HepG2 (cell line): ENCODE data around the gene PITRM1. TPM values are rescaled to one million over a fixed set of nuclear protein-coding genes. Genes with fewer than 3 reads are reported as not detected.

ENCODE experiments used
- ATAC-seq: fragments of 200-7000 bp; cut with Tn5 transposase; 3 replicates; pipeline ENCODE4 v1.9.1; 2020; ENCODE audit warnings: mild to moderate bottlenecking, moderate library complexity
- BruUV-seq: library from RNA; stranded (reverse); fragments of 400-500 nt; replicated peaks from 2 replicates; lab custom pipeline; 2021; lab: Mats Ljungman, UMichigan
- CTCF ChIA-PET: fragments of 300-600 bp; formaldehyde crosslinking; extraction: SDS; loops from one replicate; lab custom pipeline; 2021; ENCODE audit warnings: low total read pairs, inconsistent platforms, low intra/inter-chr PET ratio; lab: Yijun Ruan, JAX
- POLR2A ChIA-PET: fragments of 350-600 bp; sonication (Branson Sonifier 250); formaldehyde crosslinking; loops from one replicate; lab custom pipeline; 2020; ENCODE audit warnings: antibody characterized with exemption, inconsistent platforms; lab: Yijun Ruan, JAX
- DNase-seq: peaks from one replicate; pipeline ENCODE4 v3.0.0-alpha.2; 2015; ENCODE audit warnings: low spot score
- FAIRE-seq: peaks from 3 replicates; lab custom pipeline; 2011; peaks lifted over from hg19 to GRCh38; lab: Jason Lieb, UNC
- H2AFZ ChIP-seq: one replicate; pipeline ENCODE4 v1.6.1; 2011; ENCODE audit warnings: low read length, inconsistent platforms
- H3K27ac ChIP-seq: fragments of 300-600 bp; 3 replicates; pipeline ENCODE4 v1.8.0; 2011; ENCODE audit warnings: mixed run types, mild to moderate bottlenecking, mixed read lengths, low read length, inconsistent platforms; ENCODE audit not compliant: insufficient read depth; ENCODE audit errors: extremely low read length
- H3K27me3 ChIP-seq, 2 experiments: fragments of 200-600 bp in 1 of 2; 2 replicates in 1 of 2; 3 replicates in 1 of 2; pipeline versions ENCODE4 v1.6.0 to v1.8.0; 2011; ENCODE audit warnings: low read length in 2 of 2, mild to moderate bottlenecking in 2 of 2, moderate library complexity in 2 of 2, inconsistent platforms in 1 of 2; ENCODE audit not compliant: insufficient read depth in 2 of 2, control insufficient read depth in 1 of 2
- H3K36me3 ChIP-seq, 2 experiments: fragments of 200-600 bp in 1 of 2; replicated peaks in 1 of 2; 2 replicates in 1 of 2; 3 replicates in 1 of 2; pipeline versions ENCODE4 v1.5.1 to v1.8.0; 2011; ENCODE audit warnings: low read length in 2 of 2, inconsistent platforms in 1 of 2; ENCODE audit not compliant: insufficient read depth in 2 of 2, control insufficient read depth in 1 of 2
- H3K4me1 ChIP-seq: 2 replicates; pipeline ENCODE4 v1.5.1; 2012; ENCODE audit warnings: low read length, inconsistent platforms; ENCODE audit not compliant: insufficient read depth
- H3K4me2 ChIP-seq: 2 replicates; pipeline ENCODE4 v1.6.0; 2011; ENCODE audit warnings: low read depth, low read length, inconsistent platforms
- H3K4me3 ChIP-seq, 3 experiments: fragments of 200-600 bp in 1 of 3; sonication (generic), shearing (Covaris generic) in 1 of 3; replicated peaks in 1 of 3; 2 replicates each; pipeline ENCODE4 v1.5.1; 2011 to 2016; ENCODE audit warnings: low read length in 3 of 3, inconsistent platforms in 2 of 3, low read depth in 2 of 3, mild to moderate bottlenecking in 2 of 3, control low read depth in 1 of 3, mixed read lengths in 1 of 3; ENCODE audit not compliant: insufficient read depth in 1 of 3
- H3K79me2 ChIP-seq: one replicate; pipeline ENCODE4 v1.6.1; 2011; ENCODE audit warnings: low read length, inconsistent platforms; ENCODE audit not compliant: insufficient read depth
- H3K9ac ChIP-seq: 2 replicates; pipeline ENCODE4 v1.6.0; 2011; ENCODE audit warnings: mild to moderate bottlenecking, low read depth, low read length, inconsistent platforms; ENCODE audit not compliant: insufficient read depth
- H3K9me3 ChIP-seq: 2 replicates; pipeline ENCODE4 v1.5.1; 2012; ENCODE audit warnings: mild to moderate bottlenecking, low read length
- H4K20me1 ChIP-seq: 2 replicates; pipeline ENCODE4 v1.6.0; 2011; ENCODE audit warnings: inconsistent platforms, mild to moderate bottlenecking, low read length, moderate library complexity; ENCODE audit not compliant: insufficient read depth
- AKAP8 ChIP-seq: sonication (generic); formaldehyde crosslinking; IDR thresholded peaks from 2 replicates; pipeline ENCODE4 v1.5.1; 2020; ENCODE audit warnings: mild to moderate bottlenecking, missing genetic modification reagents
- CBX5 ChIP-seq: sonication (generic); formaldehyde crosslinking; IDR thresholded peaks from 2 replicates; pipeline ENCODE4 v1.4.0; 2020; ENCODE audit warnings: missing genetic modification reagents, borderline replicate concordance
- HHEX ChIP-seq: IDR thresholded peaks from 2 replicates; pipeline ENCODE4 v1.6.1; 2016; ENCODE audit warnings: control low read depth
- MAZ ChIP-seq, 2 experiments: sonication (generic) in 1 of 2; formaldehyde crosslinking in 1 of 2; IDR thresholded peaks; 2 replicates each; pipeline versions ENCODE4 v1.5.0 to v1.6.1; 2012 to 2020; ENCODE audit warnings: low read depth in 2 of 2, mild to moderate bottlenecking in 2 of 2, borderline replicate concordance in 1 of 2, improper control_type of control experiment in 1 of 2, low read length in 1 of 2, missing genetic modification reagents in 1 of 2, moderate library complexity in 1 of 2
- MTF2 ChIP-seq: sonication (generic); formaldehyde crosslinking; IDR thresholded peaks from 2 replicates; pipeline ENCODE4 v1.5.0; 2020; ENCODE audit warnings: missing genetic modification reagents, borderline replicate concordance
- RXRA ChIP-seq: sonication (generic); formaldehyde crosslinking; IDR thresholded peaks from 2 replicates; pipeline ENCODE4 v1.5.1; 2020; ENCODE audit warnings: missing genetic modification reagents
- SETDB1 ChIP-seq: sonication (generic); formaldehyde crosslinking; IDR thresholded peaks from 2 replicates; pipeline ENCODE4 v1.5.1; 2020; ENCODE audit warnings: missing genetic modification reagents, mild to moderate bottlenecking, borderline replicate concordance
- TARDBP ChIP-seq: sonication (generic); formaldehyde crosslinking; IDR thresholded peaks from 2 replicates; pipeline ENCODE4 v1.8.0; 2022; ENCODE audit warnings: mild to moderate bottlenecking, missing genetic modification reagents
- U2AF1 ChIP-seq: fragments of 200-400 bp; formaldehyde crosslinking; optimal IDR thresholded peaks from 2 replicates; pipeline ENCODE3; 2017; ENCODE audit warnings: mild to moderate bottlenecking, low read depth, low read length
- YEATS4 ChIP-seq: sonication (generic); formaldehyde crosslinking; IDR thresholded peaks from 2 replicates; pipeline ENCODE4 v1.4.0; 2020; ENCODE audit warnings: missing genetic modification reagents, borderline replicate concordance
- ZNF230 ChIP-seq: sonication (generic); formaldehyde crosslinking; IDR thresholded peaks from 2 replicates; pipeline ENCODE4 v1.4.0; 2020; ENCODE audit warnings: mild to moderate bottlenecking, missing genetic modification reagents
- ZNF343 ChIP-seq: sonication (generic); formaldehyde crosslinking; IDR thresholded peaks from 2 replicates; pipeline ENCODE4 v1.4.0; 2020; ENCODE audit warnings: mild to moderate bottlenecking, missing genetic modification reagents
- ZNF530 ChIP-seq: sonication (generic); formaldehyde crosslinking; IDR thresholded peaks from 2 replicates; pipeline ENCODE4 v1.5.0; 2020; ENCODE audit warnings: low read depth, mild to moderate bottlenecking, missing genetic modification reagents
- ZNF598 ChIP-seq: sonication (generic); formaldehyde crosslinking; IDR thresholded peaks from 2 replicates; pipeline ENCODE4 v1.5.1; 2020; ENCODE audit warnings: mild to moderate bottlenecking, missing genetic modification reagents, borderline replicate concordance
- WGBS: methylation state at CpG from one replicate; pipeline ENCODE4 v1.1.6; 2017; ENCODE audit warnings: low lambda C conversion rate; 5-methylcytosine and 5-hydroxymethylcytosine counted together
- in situ Hi-C: cut with HindIII; loops from 2 replicates; pipeline ENCODE4 v1.10.0; 2017; ENCODE audit warnings: low pct_unique_long_range_greater_than_20kb; ENCODE audit not compliant: extremely low pct_ligation_motif_present
- intact Hi-C: fragments of 100-400 bp; cut with micrococcal nuclease; formaldehyde crosslinking; loops from one replicate; pipeline ENCODE4 v1.10.0; 2022; ENCODE audit not compliant: unreplicated experiment
- polyA plus RNA-seq, 8 experiments: library from polyadenylated mRNA; depleted of rRNA in 3 of 8; stranded (reverse) in 7 of 8; unstranded in 1 of 8; fragments of >200 nt; fragmentation: Illumina TruSeq in 4 of 8; extraction: Trizol in 4 of 8; gene quantifications; 2 replicates each; pipeline versions ENCODE4 v1.2.1 to v1.2.3, GENCODE V29; 2011 to 2016; ENCODE audit warnings: low read depth in 4 of 8, missing spikeins in 1 of 8, mixed read lengths in 1 of 8; ENCODE audit not compliant: insufficient read depth in 1 of 8
- total RNA-seq, 5 experiments: library from RNA; depleted of rRNA; stranded (reverse); fragments of >200 nt; fragmentation: Illumina TruSeq; extraction: Trizol; gene quantifications; 2 replicates each; pipeline ENCODE4 v1.2.3, GENCODE V29; 2016; ENCODE audit warnings: low read depth in 1 of 5
- TF ChIP-seq, protein P1 (sequence below): sonication (generic); formaldehyde crosslinking; IDR thresholded peaks from 2 replicates; pipeline ENCODE4 v1.4.0; 2020; ENCODE audit warnings: missing genetic modification reagents
- TF ChIP-seq, protein P2 (sequence below): sonication (generic); IDR thresholded peaks from 2 replicates; pipeline ENCODE4 v1.6.1; 2016; ENCODE audit warnings: low read depth, borderline replicate concordance
- TF ChIP-seq, protein P3 (sequence below): sonication (generic); formaldehyde crosslinking; IDR thresholded peaks from 2 replicates; pipeline ENCODE4 v1.4.0; 2020; ENCODE audit warnings: mild to moderate bottlenecking, missing genetic modification reagents

The PITRM1 gene
- total and polyA plus RNA-seq, 2 of the 13 experiments (the other 11 are each of a cell fraction or from before 2014, with no cell fraction given): 16.4 to 29.0 TPM

DNA sequence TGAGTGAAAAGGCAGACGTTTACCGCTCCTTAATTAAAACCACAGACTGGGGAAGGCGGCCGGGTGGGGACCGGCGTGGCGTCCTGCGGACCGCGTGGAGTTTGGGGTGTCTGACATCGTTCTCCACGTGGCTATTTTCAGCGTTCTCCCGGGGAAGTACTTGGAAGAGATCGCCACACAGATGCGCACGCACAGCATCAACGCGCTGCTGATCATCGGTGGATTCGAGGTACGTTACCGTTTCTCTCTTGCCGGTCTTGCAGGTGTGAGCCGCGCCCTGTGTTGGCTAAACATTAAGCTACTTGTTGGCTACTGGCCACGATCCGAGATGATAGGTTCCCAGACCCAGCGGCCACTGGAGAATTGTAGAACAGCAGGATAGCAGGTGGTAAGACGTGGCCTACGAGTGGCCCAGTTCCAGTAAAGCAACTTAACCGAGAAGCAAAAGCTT is 53.9 kb downstream of the PITRM1 start:
- Histone ChIP-seq H3K27me3 (no peaks in the 10 kb centered on the region), H3K36me3 (no peaks in the 10 kb centered on the region; a peak in 1 of 5 replicates), H3K9me3 (no peaks in the 10 kb centered on the region), H3K4me2 (no peak overlapping the region), H3K79me2 (no peaks in the 10 kb centered on the region), H3K9ac (no peak overlapping the region), H3K27ac (no peak overlapping the region), H3K4me3 (no peak overlapping the region), H3K4me1 (no peaks in the 10 kb centered on the region), H4K20me1 (no peaks in the 10 kb centered on the region), H2AFZ (no peak overlapping the region)
- intact Hi-C loops (no loop called here), in situ Hi-C loops (no loop called here)
- BruUV-seq: no TSS peak
- no peak for DNase-seq
- no peak for FAIRE-seq
- ATAC-seq: no peak
- ChIA-PET POLR2A (no interaction called here), CTCF (no interaction called here)
- 91% methylated on average over 32 of the region's 32 CpGs for WGBS
- TF ChIP-seq ZNF598: no peak
- TF ChIP-seq RXRA (CRISPR knock-in tag): no peak
- TF ChIP-seq MTF2 (CRISPR knock-in tag): no peak

DNA sequence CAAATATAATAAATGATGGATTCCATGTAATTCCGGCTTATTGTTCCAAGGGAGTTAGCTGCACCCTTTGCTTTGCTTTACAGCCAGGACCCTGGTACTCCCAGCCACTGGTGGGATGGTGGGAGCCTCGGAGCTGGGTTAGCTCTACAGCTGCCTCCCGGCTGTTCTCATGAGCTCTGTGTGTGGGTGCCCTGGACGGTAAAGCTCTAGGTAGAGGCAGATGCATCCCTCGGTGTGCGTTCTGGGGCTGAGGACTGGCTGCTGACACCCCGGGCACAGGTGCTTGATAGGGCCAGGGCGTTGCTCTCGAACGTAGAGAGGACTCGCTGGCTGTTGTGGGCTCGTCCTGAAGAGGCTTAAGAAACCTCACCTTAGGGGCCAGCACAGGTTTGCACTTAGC is 55.1 kb downstream of the PITRM1 start:
- ChIA-PET POLR2A (no interaction called here), CTCF (no interaction called here)
- Histone ChIP-seq H2AFZ (no peak overlapping the region), H3K4me1 (no peaks in the 10 kb centered on the region), H3K27me3 (no peaks in the 10 kb centered on the region), H3K4me3 (no peak overlapping the region), H3K27ac (no peak overlapping the region), H3K9me3 (no peaks in the 10 kb centered on the region), H3K9ac (no peak overlapping the region), H3K79me2 (no peaks in the 10 kb centered on the region), H3K36me3 (no peaks in the 10 kb centered on the region; a peak in 1 of 5 replicates), H4K20me1 (no peaks in the 10 kb centered on the region), H3K4me2 (no peak overlapping the region)
- in situ Hi-C loops (no loop called here), intact Hi-C loops (no loop called here)
- FAIRE-seq (no peak), ATAC-seq (no peak), DNase-seq (no peak)
- BruUV-seq: no TSS peak
- WGBS: 90% methylated on average over 11 of the region's 12 CpGs
- TF ChIP-seq ZNF343 (CRISPR knock-in tag): no peak
- TF ChIP-seq ZNF530: no peak
- no peak for TF ChIP-seq CBX5 (CRISPR knock-in tag)
- no peak for TF ChIP-seq AKAP8 (CRISPR knock-in tag)
- TF ChIP-seq, protein P1, sequence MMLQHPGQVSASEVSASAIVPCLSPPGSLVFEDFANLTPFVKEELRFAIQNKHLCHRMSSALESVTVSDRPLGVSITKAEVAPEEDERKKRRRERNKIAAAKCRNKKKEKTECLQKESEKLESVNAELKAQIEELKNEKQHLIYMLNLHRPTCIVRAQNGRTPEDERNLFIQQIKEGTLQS (CRISPR knock-in tag): no peak
- no peak for TF ChIP-seq MAZ (IDR thresholded peaks at IDR 0.05; ENCODE audit: borderline replicate concordance, low read depth, low read length)
- no peak for TF ChIP-seq MAZ (CRISPR knock-in tag; IDR thresholded peaks at IDR 0.05; ENCODE audit: low read depth)
- no peak for TF ChIP-seq SETDB1 (CRISPR knock-in tag)
- no peak for TF ChIP-seq HHEX (CRISPR knock-in tag)
- no peak for TF ChIP-seq U2AF1
- no peak for TF ChIP-seq TARDBP (CRISPR knock-in tag)
- no peak for TF ChIP-seq ZNF230 (CRISPR knock-in tag)
- TF ChIP-seq, protein P2, sequence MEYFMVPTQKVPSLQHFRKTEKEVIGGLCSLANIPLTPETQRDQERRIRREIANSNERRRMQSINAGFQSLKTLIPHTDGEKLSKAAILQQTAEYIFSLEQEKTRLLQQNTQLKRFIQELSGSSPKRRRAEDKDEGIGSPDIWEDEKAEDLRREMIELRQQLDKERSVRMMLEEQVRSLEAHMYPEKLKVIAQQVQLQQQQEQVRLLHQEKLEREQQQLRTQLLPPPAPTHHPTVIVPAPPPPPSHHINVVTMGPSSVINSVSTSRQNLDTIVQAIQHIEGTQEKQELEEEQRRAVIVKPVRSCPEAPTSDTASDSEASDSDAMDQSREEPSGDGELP: no peak
- TF ChIP-seq YEATS4 (CRISPR knock-in tag): no peak
- TF ChIP-seq, protein P3, sequence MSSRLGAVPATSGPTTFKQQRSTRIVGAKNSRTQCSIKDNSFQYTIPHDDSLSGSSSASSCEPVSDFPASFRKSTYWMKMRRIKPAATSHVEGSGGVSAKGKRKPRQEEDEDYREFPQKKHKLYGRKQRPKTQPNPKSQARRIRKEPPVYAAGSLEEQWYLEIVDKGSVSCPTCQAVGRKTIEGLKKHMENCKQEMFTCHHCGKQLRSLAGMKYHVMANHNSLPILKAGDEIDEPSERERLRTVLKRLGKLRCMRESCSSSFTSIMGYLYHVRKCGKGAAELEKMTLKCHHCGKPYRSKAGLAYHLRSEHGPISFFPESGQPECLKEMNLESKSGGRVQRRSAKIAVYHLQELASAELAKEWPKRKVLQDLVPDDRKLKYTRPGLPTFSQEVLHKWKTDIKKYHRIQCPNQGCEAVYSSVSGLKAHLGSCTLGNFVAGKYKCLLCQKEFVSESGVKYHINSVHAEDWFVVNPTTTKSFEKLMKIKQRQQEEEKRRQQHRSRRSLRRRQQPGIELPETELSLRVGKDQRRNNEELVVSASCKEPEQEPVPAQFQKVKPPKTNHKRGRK: no peak
